ENCODE measurements around the gene KCNJ12. TPM values are rescaled to one million over a fixed set of nuclear protein-coding genes. Genes with fewer than 3 reads are reported as not detected.
"Not testable (repeated sequence)": the region's sequence is repeated elsewhere in the genome, so short reads cannot be mapped to it uniquely, and the experiment has no call there.

KCNJ12 gene
- total RNA-seq, 1 donor from 2014 or later: 12.2 TPM

- DNase-seq; ATAC-seq (ENCODE audit: poor library complexity); intact Hi-C loops (cut with DNase I): not testable (repeated sequence)
Measured at GRCh38 chr17:21411679-21412205, 35.6 kb downstream of the KCNJ12 start.

DNA sequence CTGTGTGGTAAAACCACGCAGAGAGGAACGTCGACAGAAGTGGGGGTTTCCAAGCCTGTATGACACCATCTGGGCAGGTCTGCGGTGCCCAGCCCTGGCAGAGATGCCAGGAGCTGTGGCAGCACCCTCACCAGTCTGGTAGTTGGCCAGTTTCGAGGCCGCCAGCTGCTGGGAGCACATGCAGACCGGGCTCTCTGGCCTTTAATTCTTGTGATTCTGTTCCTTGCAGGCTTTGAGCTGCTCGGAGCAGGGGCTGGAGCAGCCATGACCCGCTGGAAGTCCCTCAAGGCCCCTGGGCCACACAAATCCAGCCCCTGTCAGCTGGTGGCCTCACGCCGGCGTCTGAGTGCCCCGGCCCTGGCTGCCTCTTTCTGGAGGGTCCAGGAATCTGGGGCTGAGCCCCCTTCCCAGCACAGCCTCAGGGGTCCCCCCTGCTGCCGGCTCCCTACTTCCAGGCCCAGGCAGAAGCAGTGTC is 36.1 kb downstream of the KCNJ12 start:
- intact Hi-C loops (cut with DNase I); ATAC-seq (ENCODE audit: poor library complexity); DNase-seq: not testable (repeated sequence)

- peak; percentile 42 for ATAC-seq (ENCODE audit: poor library complexity)
- intact Hi-C loops (cut with DNase I); DNase-seq: not testable (repeated sequence)
Measured at GRCh38 chr17:21413570-21414279, 37.6 kb downstream of the KCNJ12 start.

GRCh38 chr17:21414616-21415015 is 38.5 kb downstream of the KCNJ12 start:
- intact Hi-C loops (cut with DNase I); ATAC-seq (ENCODE audit: poor library complexity); DNase-seq: not testable (repeated sequence)

DNA sequence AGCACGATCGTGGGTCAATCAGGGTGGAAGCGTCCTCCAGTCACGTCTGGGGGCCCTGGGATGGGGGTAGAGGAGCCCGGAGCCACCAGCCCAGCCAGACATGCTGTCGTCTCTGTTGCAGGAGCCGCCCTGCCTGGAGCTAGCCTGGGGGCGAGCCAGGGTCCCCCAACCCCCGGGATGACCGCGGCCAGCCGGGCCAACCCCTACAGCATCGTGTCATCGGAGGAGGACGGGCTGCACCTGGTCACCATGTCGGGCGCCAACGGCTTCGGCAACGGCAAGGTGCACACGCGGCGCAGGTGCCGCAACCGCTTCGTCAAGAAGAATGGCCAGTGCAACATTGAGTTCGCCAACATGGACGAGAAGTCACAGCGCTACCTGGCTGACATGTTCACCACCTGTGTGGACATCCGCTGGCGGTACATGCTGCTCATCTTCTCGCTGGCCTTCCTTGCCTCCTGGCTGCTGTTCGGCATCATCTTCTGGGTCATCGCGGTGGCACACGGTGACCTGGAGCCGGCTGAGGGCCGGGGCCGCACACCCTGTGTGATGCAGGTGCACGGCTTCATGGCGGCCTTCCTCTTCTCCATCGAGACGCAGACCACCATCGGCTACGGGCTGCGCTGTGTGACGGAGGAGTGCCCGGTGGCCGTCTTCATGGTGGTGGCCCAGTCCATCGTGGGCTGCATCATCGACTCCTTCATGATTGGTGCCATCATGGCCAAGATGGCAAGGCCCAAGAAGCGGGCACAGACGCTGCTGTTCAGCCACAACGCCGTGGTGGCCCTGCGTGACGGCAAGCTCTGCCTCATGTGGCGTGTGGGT is 39.2 kb downstream of the KCNJ12 start:
- DNase-seq; ATAC-seq (ENCODE audit: poor library complexity); intact Hi-C loops (cut with DNase I): not testable (repeated sequence)

GRCh38 chr17:21416471-21416981 is 40.4 kb downstream of the KCNJ12 start:
- ATAC-seq (ENCODE audit: poor library complexity); DNase-seq; intact Hi-C loops (cut with DNase I): not testable (repeated sequence)

- intact Hi-C loops (cut with DNase I); ATAC-seq (ENCODE audit: poor library complexity); DNase-seq: not testable (repeated sequence)
Measured at GRCh38 chr17:21417349-21417748, 41.2 kb downstream of the KCNJ12 start.

GRCh38 chr17:21417921-21418320 is 41.8 kb downstream of the KCNJ12 start:
- no peak for ATAC-seq (ENCODE audit: poor library complexity)
- intact Hi-C loops (cut with DNase I): no loop called here
- no peak for DNase-seq

DNA sequence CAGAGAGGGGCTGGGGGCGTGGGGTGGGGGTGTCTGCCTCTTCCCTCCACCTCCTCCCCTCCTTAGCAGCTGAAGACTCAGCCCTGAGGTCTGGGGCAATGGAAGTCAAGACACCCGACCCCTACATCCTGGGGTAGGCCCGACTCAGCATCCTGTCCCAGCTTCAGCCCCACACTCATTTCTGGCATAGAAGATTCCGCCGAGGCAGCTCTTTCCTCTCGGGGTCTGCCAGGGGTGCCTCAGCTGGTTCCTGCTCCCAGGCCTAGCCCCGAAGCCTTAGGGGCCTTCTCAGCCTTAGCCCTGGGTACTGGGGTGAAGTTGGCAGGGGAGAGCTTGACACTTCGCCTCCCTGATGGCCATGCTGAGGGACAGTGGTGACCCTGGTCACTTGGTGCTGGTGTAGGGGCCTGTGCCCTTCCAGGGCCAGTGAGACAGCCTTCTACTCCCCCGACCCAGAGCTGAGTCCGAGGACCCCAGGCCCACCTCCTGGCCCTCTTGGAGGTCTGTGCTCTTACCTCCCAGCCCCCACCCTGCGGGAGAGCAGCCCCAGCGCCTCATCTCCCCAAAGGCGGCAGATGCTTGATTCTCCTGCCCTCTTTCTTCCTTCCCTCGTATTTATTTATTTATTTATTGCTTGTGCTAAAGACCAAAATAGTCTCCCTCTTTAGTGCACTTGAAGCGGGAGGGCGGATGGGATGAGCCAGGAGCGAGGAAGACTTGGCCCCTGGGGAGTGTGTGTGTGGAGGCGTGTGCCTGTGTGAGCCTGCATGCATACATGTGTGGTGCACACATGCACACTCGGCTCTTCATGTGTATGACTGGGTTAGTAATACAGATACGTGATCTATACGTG is 42.5 kb downstream of the KCNJ12 start:
- intact Hi-C loops (cut with DNase I): no loop called here
- ATAC-seq (ENCODE audit: poor library complexity) (no peak), DNase-seq (no peak)

DNA sequence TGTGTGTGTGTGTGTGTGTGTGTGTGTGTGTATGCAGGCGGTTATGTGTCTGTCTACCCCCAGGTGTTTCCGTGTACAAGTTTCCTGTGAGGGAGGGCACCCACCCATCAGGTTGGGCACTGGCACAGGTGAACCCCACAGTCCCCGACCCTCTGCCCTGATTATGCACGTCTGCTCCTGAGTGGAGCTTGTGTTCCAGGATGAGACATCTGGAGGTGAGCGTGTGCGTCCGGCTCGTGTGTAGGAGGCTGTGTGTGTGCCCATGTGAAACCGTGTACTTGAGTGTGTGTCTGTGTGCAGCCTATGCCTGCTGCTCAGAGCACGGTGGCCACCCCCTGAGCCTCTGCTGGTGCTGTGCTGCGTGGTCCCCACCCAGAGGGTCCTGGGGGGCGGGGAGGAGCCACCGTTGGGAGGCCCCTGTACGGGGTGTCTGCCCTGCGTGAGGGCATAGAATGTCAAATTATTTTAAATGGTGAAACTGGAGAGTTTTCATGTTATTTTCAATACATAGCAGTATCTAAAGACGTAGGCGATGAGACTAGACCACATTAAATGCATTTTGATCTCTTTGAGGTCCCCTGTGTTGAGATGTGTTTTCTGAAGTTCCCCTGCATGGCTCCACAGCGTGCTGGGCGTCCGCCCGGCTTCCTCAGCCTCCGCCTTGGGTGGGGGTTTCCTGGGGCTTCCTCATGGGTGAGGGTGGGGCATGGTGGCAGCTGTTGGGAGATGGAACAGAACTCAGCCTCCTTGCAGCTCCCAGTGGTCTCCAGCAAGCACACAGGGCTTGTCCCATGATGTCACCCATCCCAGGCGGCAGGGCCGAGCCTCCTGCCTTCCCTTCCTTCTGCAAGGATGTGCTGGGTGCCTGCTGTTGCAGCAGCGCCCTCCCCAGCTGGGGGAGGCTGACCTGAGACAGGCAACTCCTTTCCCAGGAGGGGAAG is 43.4 kb downstream of the KCNJ12 start:
- no peak for DNase-seq
- ATAC-seq (ENCODE audit: poor library complexity): no peak
- intact Hi-C loops (cut with DNase I): no loop called here

DNA sequence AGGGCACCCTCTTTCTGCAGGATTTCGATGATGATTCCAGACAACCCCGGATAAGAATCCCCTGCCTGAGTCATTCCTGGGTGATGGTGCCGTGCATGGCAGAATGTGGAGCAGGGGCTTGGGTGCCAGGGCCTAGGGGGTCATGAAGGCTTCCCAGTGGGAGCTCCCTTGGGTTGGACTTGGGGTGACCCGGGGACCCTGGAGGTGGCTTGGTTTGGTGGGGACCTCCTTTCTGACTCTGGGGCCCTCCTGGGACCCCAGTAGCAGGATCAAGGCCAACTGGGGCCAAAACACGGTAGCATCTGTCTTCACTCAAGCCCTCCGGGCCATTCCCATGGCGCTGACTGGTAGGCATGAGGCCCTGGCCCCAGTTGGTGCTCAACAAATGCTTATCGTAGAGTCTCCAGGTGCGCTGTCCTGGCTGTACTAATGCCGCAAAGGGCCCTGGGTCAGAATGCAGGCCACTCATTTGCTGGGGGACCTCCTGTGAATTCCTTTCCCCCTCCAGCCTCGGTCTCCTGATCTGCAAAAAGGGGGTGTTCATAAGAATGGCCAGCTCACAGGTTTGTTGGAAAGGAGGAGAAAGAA is 44.4 kb downstream of the KCNJ12 start:
- DNase-seq; intact Hi-C loops (cut with DNase I); ATAC-seq (ENCODE audit: poor library complexity): not testable (repeated sequence)

GRCh38 chr17:21421421-21422310 is 45.5 kb downstream of the KCNJ12 start:
- ATAC-seq (ENCODE audit: poor library complexity); intact Hi-C loops (cut with DNase I): not testable (repeated sequence)

GRCh38 chr17:21422311-21423189 is 46.4 kb downstream of the KCNJ12 start:
- peak; percentile 50 for ATAC-seq (ENCODE audit: poor library complexity)
- DNase-seq; intact Hi-C loops (cut with DNase I): not testable (repeated sequence)

More at GRCh38 chr17:21421421-21422310, 45.5 kb downstream of the KCNJ12 start:
- not testable (repeated sequence) for DNase-seq

DNA sequence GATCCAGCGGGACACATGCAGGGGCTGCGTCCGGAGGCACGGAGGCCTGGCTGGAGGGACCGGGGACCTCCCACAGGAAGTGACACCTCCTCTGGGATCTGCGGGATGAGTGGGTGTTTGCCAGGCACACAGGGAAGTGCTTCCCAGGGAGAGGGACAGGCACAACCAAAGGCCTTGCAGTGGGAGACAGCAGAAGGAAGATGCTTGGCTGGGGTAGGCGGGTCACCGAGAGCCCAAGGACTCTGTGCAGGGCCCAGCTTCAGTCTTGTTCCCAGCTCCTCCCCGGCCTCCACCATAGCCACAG is 47.0 kb downstream of the KCNJ12 start:
- intact Hi-C loops (cut with DNase I); DNase-seq: not testable (repeated sequence)
- ATAC-seq (ENCODE audit: poor library complexity): peak; percentile 7

DNA sequence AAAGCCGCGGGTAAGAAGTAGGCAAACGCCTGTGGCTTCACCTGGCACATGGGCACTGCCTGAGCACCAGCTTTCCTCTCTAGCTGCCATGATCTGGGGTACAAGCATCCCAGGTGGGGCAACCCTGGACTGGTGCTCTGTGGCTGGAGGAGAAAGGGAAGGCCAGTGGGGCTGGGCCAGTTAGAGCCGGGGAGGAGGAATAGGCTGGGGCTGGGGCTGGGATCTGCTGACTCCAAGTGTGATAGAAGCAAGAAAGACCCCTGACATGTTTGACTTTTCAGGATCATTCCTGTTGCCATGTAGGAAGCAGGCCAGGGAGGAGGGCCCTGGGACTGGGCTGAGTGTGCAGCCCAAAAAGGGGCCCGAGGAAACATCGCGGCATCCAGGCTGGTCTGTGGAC is 48.5 kb downstream of the KCNJ12 start:
- DNase-seq; intact Hi-C loops (cut with DNase I); ATAC-seq (ENCODE audit: poor library complexity): not testable (repeated sequence)

All from Right ventricle myocardium superior (tissue), 1 donor.